Spleen (tissue), 7 donors: ENCODE measurements around the gene CST9L.

ENCODE experiments used
- POLR2A ChIP-seq, 3 donors: fragments of 450-650 bp; IDR thresholded peaks; one replicate each; pipeline ENCODE4 v1.5.1; 2017; ENCODE audit warnings: antibody characterized with exemption in 3 of 3, mild to moderate bottlenecking in 1 of 3
- TF ChIP-seq, protein P1 (sequence below), 11 experiments: fragments of 200-600 bp in 7 of 11; fragments of 450-650 bp in 4 of 11; sonication (generic) in 4 of 11; IDR thresholded peaks in 8 of 11; conservative IDR thresholded peaks in 3 of 11; 1 replicate in 7 of 11; 2 replicates in 4 of 11; pipeline versions ENCODE4 v1.4.0 to v1.8.0; 2016 to 2021; ENCODE audit warnings: antibody characterized with exemption in 11 of 11, inconsistent platforms in 4 of 11, mild to moderate bottlenecking in 1 of 11
- donor health status: DM: no; HTN: no; CAD: no; lungs with moderate emphysema.
- donor health status: DM: no; HTN: no; CAD: no.
- donor health status: DM: no; HTN: no; CAD: no.

DNA sequence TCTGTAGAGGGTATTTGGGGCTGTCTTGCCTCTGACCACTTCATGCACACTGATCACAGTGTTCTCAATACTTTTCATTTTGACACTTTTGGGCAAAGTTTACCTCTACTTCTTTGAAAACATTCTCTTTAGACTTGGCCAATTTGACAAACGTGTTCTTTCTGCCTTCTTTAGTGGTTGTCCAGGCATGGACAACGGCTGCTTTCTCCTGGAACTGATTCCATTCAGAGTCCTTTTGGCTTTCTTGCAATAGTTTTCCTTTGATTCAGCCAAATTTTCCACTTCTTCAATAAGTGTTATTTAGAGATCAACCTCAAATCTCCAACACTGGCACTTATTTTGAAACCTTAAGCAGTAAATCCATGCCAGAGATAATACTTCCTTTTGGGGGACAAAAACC lies 44.1 kb upstream of the CST9L start:
- TF ChIP-seq, protein P1, sequence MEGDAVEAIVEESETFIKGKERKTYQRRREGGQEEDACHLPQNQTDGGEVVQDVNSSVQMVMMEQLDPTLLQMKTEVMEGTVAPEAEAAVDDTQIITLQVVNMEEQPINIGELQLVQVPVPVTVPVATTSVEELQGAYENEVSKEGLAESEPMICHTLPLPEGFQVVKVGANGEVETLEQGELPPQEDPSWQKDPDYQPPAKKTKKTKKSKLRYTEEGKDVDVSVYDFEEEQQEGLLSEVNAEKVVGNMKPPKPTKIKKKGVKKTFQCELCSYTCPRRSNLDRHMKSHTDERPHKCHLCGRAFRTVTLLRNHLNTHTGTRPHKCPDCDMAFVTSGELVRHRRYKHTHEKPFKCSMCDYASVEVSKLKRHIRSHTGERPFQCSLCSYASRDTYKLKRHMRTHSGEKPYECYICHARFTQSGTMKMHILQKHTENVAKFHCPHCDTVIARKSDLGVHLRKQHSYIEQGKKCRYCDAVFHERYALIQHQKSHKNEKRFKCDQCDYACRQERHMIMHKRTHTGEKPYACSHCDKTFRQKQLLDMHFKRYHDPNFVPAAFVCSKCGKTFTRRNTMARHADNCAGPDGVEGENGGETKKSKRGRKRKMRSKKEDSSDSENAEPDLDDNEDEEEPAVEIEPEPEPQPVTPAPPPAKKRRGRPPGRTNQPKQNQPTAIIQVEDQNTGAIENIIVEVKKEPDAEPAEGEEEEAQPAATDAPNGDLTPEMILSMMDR (IDR thresholded peaks at IDR 0.05 in 8 of 11, conservative IDR thresholded peaks at IDR 0.05 in 3 of 11) = no peak
- TF ChIP-seq POLR2A (IDR thresholded peaks at IDR 0.05) = no peak
